ENCODE measurements around the gene TCP11L2. TPM values are rescaled to one million over a fixed set of nuclear protein-coding genes. Genes with fewer than 3 reads are reported as not detected.

Gene TCP11L2
- total and polyA plus RNA-seq, 2 experiments from 2014 or later = 17.7 to 26.2 TPM

DNA sequence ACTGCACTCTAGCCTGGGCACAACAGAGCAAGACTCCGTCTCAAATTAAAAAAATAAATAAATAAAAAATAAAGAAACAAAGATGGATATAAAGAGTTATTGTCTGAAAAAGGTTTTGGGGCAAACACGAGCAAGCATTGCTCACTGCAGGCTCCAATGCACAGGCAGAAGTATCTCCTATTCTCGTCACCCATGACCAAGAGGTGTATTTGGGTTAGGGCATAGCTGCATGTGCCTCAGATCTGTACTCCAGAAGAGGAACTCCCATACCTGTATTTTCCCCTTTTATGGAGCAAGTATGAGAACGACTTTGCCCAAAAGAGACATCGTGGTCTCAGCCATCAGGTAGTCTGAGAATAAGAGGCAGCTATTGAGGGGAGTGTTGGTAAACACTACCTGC lies 10.2 kb upstream of the TCP11L2 start:
- Histone ChIP-seq H3K79me2 (ENCODE audit: insufficient read depth) (no peaks in the 10 kb centered on the region), H3F3A (ENCODE audit: insufficient read depth) (peaks cover 16% of the 10 kb centered on the region; the same call in 1 of the 2 replicates), H3K9me3 (ENCODE audit: low read depth) (no peaks in the 10 kb centered on the region), H3K27ac (no peak overlapping the region), H3K4me1 (ENCODE audit: insufficient read depth) (peaks cover 30% of the 10 kb centered on the region), H2AFZ (no peak overlapping the region), H3K9ac (no peak overlapping the region), H3K27me3 (replicated peaks; ENCODE audit: insufficient read depth) (no peaks in the 10 kb centered on the region), H4K20me1 (ENCODE audit: insufficient read depth) (no peaks in the 10 kb centered on the region), H3K4me3 (no peak overlapping the region), H3K4me2 (ENCODE audit: unreplicated experiment) (no peak overlapping the region), H3K36me3 (ENCODE audit: low read depth) (no peaks in the 10 kb centered on the region), H3K9me2 (ENCODE audit: insufficient read depth) (no peaks in the 10 kb centered on the region)
- WGBS, 2 experiments (ENCODE audit: low coverage in 1 of 2, low lambda C conversion rate in 2 of 2, missing lambda C conversion rate in 2 of 2) = 93% methylated on average over 5 of the region's 5 CpGs
- no peak for DNase-seq
- no peak for TF ChIP-seq EZH2 (IDR thresholded peaks at IDR 0.05; ENCODE audit: insufficient read depth, poor library complexity, severe bottlenecking)
- no peak for TF ChIP-seq EZH2phosphoT487 (IDR thresholded peaks at IDR 0.05; ENCODE audit: insufficient read depth, low read depth)
- in situ Hi-C loops (cut with MboI) = no loop called here

GRCh38 chr12:106296179-106296877 lies 6.2 kb upstream of the TCP11L2 start:
- DNase-seq = peak; percentile 92
- Histone ChIP-seq H3K4me2 (ENCODE audit: unreplicated experiment) (peak overlapping the region; percentile 51), H3K9me2 (ENCODE audit: insufficient read depth) (no peaks in the 10 kb centered on the region), H3F3A (ENCODE audit: insufficient read depth) (peaks cover 18% of the 10 kb centered on the region), H3K9ac (peak overlapping the region; percentile 50), H3K9me3 (ENCODE audit: low read depth) (no peaks in the 10 kb centered on the region), H3K4me1 (ENCODE audit: insufficient read depth) (peaks cover 28% of the 10 kb centered on the region), H2AFZ (no peak overlapping the region), H4K20me1 (ENCODE audit: insufficient read depth) (no peaks in the 10 kb centered on the region), H3K27me3 (replicated peaks; ENCODE audit: insufficient read depth) (no peaks in the 10 kb centered on the region), H3K4me3 (no peak overlapping the region), H3K27ac (peak overlapping the region; percentile 84), H3K36me3 (ENCODE audit: low read depth) (no peaks in the 10 kb centered on the region), H3K79me2 (ENCODE audit: insufficient read depth) (no peaks in the 10 kb centered on the region)
- TF ChIP-seq EZH2 (IDR thresholded peaks at IDR 0.05; ENCODE audit: insufficient read depth, poor library complexity, severe bottlenecking) (no peak), EZH2phosphoT487 (IDR thresholded peaks at IDR 0.05; ENCODE audit: insufficient read depth, low read depth) (no peak)
- WGBS, 2 experiments (ENCODE audit: low coverage in 1 of 2, low lambda C conversion rate in 2 of 2, missing lambda C conversion rate in 2 of 2) = 70 to 72% methylated on average over 8 of the region's 8 CpGs
- in situ Hi-C loops (cut with MboI) = no loop called here

GRCh38 chr12:106297075-106297474 lies 5.5 kb upstream of the TCP11L2 start:
- 94 to 97% methylated on average over 3 of the region's 3 CpGs for WGBS, 2 experiments (ENCODE audit: low coverage in 1 of 2, low lambda C conversion rate in 2 of 2, missing lambda C conversion rate in 2 of 2)

DNA sequence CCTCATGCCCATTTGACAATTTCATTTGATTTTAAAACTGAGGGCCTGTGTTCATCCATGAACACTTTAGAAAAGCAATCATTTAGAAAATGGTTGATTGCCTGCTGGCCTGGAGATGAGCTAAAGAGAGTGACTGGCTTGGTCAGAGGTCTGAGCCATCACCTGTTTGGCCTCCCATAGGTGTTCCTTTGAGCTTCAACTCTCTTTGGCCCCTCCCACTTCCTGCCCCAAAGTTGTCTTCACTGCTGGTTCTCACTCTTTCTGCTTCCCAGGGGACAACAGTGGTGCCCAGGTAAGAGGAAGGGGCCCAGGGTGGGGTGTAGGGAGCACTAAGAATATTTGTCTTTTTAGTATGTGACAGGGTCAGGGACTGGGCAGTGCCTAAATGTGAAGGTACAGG lies 4.9 kb upstream of the TCP11L2 start:
- Histone ChIP-seq H3K9me3 (ENCODE audit: low read depth) (no peaks in the 10 kb centered on the region), H3K9ac (no peak overlapping the region), H3K4me1 (ENCODE audit: insufficient read depth) (peaks cover 34% of the 10 kb centered on the region), H3K36me3 (ENCODE audit: low read depth) (no peaks in the 10 kb centered on the region), H3K4me3 (no peak overlapping the region), H3K27me3 (replicated peaks; ENCODE audit: insufficient read depth) (no peaks in the 10 kb centered on the region), H3K9me2 (ENCODE audit: insufficient read depth) (no peaks in the 10 kb centered on the region), H3K4me2 (ENCODE audit: unreplicated experiment) (no peak overlapping the region), H3K27ac (no peak overlapping the region), H2AFZ (no peak overlapping the region), H3K79me2 (ENCODE audit: insufficient read depth) (no peaks in the 10 kb centered on the region), H4K20me1 (ENCODE audit: insufficient read depth) (no peaks in the 10 kb centered on the region), H3F3A (ENCODE audit: insufficient read depth) (peaks cover 24% of the 10 kb centered on the region)
- TF ChIP-seq EZH2 (IDR thresholded peaks at IDR 0.05; ENCODE audit: insufficient read depth, poor library complexity, severe bottlenecking) (no peak), EZH2phosphoT487 (IDR thresholded peaks at IDR 0.05; ENCODE audit: insufficient read depth, low read depth) (no peak)
- in situ Hi-C loops (cut with MboI) = no loop called here
- no peak for DNase-seq

More at GRCh38 chr12:106297075-106297474, 5.5 kb upstream of the TCP11L2 start:
- Histone ChIP-seq H3K4me2 (ENCODE audit: unreplicated experiment) (no peak overlapping the region), H3K36me3 (ENCODE audit: low read depth) (no peaks in the 10 kb centered on the region), H3F3A (ENCODE audit: insufficient read depth) (peaks cover 24% of the 10 kb centered on the region), H4K20me1 (ENCODE audit: insufficient read depth) (no peaks in the 10 kb centered on the region), H3K27ac (peak overlapping the region; percentile 84), H3K4me1 (ENCODE audit: insufficient read depth) (peaks cover 34% of the 10 kb centered on the region), H3K9me2 (ENCODE audit: insufficient read depth) (no peaks in the 10 kb centered on the region), H3K27me3 (replicated peaks; ENCODE audit: insufficient read depth) (no peaks in the 10 kb centered on the region), H3K4me3 (no peak overlapping the region), H3K9me3 (ENCODE audit: low read depth) (no peaks in the 10 kb centered on the region), H3K79me2 (ENCODE audit: insufficient read depth) (no peaks in the 10 kb centered on the region), H3K9ac (no peak overlapping the region), H2AFZ (no peak overlapping the region)
- no peak for TF ChIP-seq EZH2phosphoT487 (IDR thresholded peaks at IDR 0.05; ENCODE audit: insufficient read depth, low read depth)
- TF ChIP-seq EZH2 (IDR thresholded peaks at IDR 0.05; ENCODE audit: insufficient read depth, poor library complexity, severe bottlenecking) = no peak
- DNase-seq = no peak
- in situ Hi-C loops (cut with MboI) = no loop called here
